CD4-positive, alpha-beta T cell treated with Interleukin-17A for 4 hours (primary cell): ENCODE results near the gene FZR1.
A peak's percentile ranks its signal among the peaks of the same experiment; 100 is the strongest.
"Not testable (repeated sequence)": the region's sequence is repeated elsewhere in the genome, so short reads cannot be mapped to it uniquely, and the experiment has no call there.

ENCODE experiments used
- DNase-seq: peaks from one replicate; pipeline ENCODE4 v3.0.0-alpha.2; 2020; ENCODE audit warnings: mixed read lengths

The FZR1 gene

GRCh38 chr19:3549816-3550215 is 43.7 kb downstream of the FZR1 start:
- no peak for DNase-seq

- DNase-seq: no peak
Observed at GRCh38 chr19:3550947-3551791, 45.1 kb downstream of the FZR1 start.

GRCh38 chr19:3551792-3552095 is 45.6 kb downstream of the FZR1 start:
- DNase-seq: no peak

GRCh38 chr19:3554254-3555083 is 48.4 kb downstream of the FZR1 start:
- peak; percentile 64 for DNase-seq

- peak; percentile 25 for DNase-seq
Observed at GRCh38 chr19:3555653-3556422, 49.7 kb downstream of the FZR1 start.

- no peak for DNase-seq
Observed at GRCh38 chr19:3556423-3556977, 50.4 kb downstream of the FZR1 start.

- peak; percentile 79 for DNase-seq
Observed at GRCh38 chr19:3556978-3557460, 50.9 kb downstream of the FZR1 start.

- peak; percentile 97 for DNase-seq
Observed at GRCh38 chr19:3557461-3558248, 51.5 kb downstream of the FZR1 start, which contains the start of gene MFSD12. Gene MFSD12, minus strand, starts transcription at chr19:3557586. Its CDS starts 183 bp downstream, at chr19:3557403.

GRCh38 chr19:3563709-3564524 is 57.8 kb downstream of the FZR1 start:
- DNase-seq: no peak

GRCh38 chr19:3565139-3565538 is 59.0 kb downstream of the FZR1 start:
- no peak for DNase-seq

- not testable (repeated sequence) for DNase-seq
Observed at GRCh38 chr19:3570042-3570441, 63.9 kb downstream of the FZR1 start.

GRCh38 chr19:3570606-3571011 is 64.5 kb downstream of the FZR1 start:
- no peak for DNase-seq

- DNase-seq: peak; percentile 99
Observed at GRCh38 chr19:3572132-3572854, 66.2 kb downstream of the FZR1 start.

GRCh38 chr19:3572855-3573161 is 66.7 kb downstream of the FZR1 start, which contains the start of gene HMG20B:
Gene HMG20B, plus strand, starts transcription at chr19:3572944. Its CDS starts 366 bp downstream, at chr19:3573310.
- no peak for DNase-seq

GRCh38 chr19:3573162-3573857 is 67.2 kb downstream of the FZR1 start:
- no peak for DNase-seq

GRCh38 chr19:3573858-3574637 is 67.9 kb downstream of the FZR1 start:
- peak; percentile 79 for DNase-seq

- DNase-seq: peak; percentile 38
Observed at GRCh38 chr19:3575260-3575741, 69.2 kb downstream of the FZR1 start.

- no peak for DNase-seq
Observed at GRCh38 chr19:3575949-3576673, 70.0 kb downstream of the FZR1 start.
